HG02852 (cell line): ENCODE measurements around the gene MPZL2.
"Not testable (repeated sequence)": the region's sequence is repeated elsewhere in the genome, so short reads cannot be mapped to it uniquely, and the experiment has no call there.

Experiments used
- ATAC-seq: cut with Tn5 transposase; IDR thresholded peaks from one replicate; pipeline ENCODE4 v1.9.1; 2021; ENCODE audit warnings: mild to moderate bottlenecking, moderate library complexity; ENCODE audit not compliant: unreplicated experiment

MPZL2 gene

DNA sequence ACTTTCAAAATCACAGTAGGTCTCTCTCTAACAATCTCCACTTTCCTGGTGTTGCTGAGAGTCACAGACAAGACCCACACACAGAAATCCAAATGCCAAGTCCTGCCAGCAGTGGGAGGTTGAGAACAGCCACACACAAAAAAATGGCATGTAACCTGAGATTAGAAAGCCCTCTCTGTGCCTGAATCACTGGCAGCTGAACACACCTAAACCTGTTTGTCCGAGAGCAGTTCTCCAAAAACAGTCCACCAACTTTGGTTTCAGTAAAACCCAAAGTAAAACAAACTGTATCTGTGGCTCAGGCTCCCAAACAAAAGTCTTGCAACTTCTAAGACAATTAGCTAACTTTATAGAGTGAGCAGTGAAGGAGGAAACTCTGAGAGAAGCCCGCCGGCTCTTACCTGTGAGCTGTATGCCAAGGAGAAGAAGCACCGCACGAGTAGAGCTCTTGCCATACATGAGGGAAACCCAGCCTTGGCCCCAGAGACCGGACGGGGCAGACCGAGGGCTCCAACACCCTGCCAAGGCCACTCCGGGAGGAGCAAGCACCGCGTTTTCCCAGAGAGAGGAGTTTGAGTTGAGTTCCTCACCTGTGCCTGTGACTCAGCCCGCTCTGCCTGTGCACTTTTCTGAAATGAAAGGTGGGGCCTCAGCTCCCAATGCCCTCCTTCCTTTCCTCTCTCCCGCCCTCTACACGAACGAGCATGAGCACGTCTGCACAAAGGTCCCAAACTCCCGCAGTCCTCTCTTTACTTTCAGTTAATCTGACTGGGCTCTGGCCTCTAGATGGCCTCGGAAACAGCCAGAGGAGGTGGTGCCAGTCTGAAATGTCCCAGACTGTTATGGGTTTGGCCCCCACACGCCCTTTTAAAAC lies at the start of gene MPZL2:
Gene MPZL2 (minus strand): TSS at position 603 of the 874 bp plus-strand sequence. CDS start 144 bp downstream, at position 459.
- no peak for ATAC-seq

DNA sequence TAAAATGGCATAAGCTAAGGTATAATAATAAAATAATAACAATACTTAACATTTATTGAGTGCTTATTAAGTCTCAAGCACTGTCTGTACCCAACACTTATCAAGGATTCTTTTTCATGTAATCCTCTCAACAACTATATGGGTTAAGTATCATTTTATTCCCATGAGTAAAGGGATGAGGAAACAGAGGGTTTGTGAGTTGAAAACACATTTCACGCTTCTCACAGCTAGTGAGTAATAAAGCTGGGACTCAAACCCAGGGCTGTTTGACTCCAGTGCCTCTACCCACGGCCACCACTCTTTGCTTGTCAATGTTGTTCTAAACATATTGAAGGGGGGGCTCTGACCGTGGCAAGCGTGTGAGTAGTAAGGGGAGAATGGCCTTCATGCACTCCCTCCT lies 49.1 kb upstream of the MPZL2 start:
- ATAC-seq, result no peak

DNA sequence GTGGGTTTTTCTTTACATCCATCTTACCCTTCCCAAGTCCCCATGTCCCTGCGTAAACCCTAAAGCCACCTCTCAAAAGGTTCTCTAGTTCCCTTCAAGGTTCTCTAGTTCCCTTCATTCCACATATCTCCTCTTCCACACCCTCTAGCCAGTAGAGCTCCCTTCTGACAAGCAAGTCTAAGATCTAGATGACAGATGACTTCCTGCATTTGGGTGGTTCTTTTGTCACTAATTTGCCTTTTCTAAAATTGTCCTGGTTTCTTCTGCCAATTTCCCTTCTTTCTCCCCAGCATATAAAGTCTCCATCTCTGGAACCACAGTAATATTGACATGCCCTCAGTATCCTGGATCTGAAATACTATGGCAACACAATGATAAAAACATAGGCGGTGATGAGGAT lies 48.2 kb upstream of the MPZL2 start:
- ATAC-seq, result no peak

DNA sequence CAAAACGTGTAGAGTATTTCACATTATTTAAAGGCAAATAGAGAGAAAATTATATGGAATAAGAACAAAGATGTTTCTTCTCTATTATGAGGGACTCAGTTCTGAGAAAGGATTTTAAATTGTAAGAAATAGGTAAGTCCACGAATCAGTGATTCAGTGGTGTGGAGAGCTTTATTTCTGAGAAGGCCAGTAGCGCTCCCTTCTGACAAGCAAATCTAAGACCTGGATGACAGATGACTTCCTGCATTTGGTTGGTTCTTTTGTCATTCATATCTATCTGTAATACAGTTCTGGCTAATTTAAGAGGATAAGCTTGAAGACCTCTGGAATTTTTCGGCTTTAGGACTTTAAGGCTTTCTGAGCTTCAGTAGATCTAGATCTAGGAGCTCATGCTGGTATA lies 47.4 kb upstream of the MPZL2 start:
- no peak for ATAC-seq

DNA sequence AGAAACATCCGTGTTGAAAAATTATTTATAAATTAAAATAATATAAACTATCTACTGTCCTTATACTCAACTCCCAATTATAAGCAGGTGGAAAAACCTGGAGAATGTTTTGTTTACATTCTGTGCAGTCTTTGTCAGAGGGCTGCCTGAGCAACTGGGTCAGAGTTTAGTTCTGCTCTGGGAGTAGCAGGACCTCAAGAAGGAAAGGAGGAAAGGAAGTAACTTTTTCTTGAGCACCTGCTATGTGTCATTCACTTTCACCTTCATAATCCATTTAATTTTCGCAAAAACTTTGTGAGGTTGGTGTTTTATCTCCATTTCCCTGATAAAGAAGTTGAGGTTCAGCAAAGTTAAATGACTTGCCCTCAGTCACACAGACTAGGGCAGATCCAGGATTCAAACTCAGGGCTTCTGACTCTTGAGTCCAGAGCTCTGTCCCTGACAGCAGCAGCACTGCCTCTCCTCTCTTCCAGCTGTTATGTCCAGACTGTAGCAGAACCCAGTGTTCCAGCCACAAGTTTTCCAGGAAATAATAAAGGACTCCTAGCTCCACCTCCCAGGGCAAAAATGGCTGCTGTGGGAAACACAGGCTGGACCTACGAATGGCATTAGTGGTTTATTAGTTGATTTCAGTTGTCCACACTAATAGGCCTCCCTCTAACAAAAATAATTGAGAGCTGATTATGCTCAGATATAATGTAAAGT lies 46.8 kb upstream of the MPZL2 start:
- ATAC-seq, result no peak

DNA sequence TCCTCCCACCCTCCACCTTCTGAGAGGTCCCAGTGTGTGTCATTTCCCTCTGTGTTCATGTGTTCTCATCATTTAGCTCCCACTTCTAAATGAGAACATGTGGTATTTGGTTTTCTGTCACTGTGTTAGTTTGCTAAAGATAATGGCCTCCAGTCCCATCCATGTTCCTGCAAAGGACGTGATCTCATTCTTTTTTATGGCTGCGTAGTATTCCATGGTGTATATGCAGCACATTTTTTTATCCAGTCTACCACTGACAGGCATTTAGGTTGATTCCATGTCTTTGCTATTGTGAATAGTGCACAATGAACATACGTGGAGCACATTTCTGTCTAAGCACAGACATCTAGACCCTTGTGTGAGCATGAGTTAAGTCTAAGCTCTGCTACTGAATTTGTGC lies 46.2 kb upstream of the MPZL2 start:
- no peak for ATAC-seq

DNA sequence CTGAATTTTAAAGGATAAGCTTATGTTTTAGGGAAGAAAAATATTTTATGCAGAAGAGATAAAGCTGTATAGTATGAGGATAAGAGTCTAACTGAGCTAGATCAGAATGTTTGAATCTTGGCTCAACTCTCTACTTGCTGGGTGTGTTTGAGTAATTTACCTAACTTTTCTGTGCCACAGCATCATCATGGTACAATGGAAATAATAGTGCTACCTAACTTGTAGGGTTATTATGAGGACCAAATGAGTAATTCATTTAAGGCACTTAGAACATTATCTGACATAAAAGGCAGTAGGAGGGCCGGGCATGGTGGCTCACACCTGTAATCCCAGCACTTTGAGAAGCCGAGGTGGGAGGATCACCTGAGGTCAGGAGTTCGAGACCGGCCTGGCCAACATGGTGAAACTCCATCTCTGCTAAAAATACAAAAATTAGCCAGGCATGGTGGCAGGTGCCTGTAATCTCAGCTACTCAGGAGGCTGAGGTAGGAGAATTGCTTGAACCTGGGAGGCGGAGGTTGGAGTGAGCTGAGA lies 45.0 kb upstream of the MPZL2 start:
- not testable (repeated sequence) for ATAC-seq

DNA sequence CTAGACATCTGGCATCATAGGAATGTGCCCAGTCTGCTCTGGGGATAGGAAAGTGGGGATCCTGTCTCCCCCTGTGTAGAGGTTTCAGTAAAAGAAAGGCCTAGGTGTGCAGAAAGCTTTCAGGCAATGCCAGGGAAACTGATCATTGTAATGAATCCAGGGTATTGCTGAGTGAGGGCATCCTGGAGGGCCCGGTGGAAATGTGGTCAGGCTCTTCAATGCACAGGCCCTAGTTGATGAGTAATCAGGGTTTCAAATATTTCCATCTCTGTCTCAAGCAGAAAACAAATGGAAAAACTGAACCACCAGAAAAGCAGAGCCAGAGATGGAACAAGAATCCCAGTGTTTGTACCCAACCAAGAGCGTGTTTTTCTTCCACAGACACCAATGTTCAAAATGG lies 42.5 kb upstream of the MPZL2 start:
- no peak for ATAC-seq

DNA sequence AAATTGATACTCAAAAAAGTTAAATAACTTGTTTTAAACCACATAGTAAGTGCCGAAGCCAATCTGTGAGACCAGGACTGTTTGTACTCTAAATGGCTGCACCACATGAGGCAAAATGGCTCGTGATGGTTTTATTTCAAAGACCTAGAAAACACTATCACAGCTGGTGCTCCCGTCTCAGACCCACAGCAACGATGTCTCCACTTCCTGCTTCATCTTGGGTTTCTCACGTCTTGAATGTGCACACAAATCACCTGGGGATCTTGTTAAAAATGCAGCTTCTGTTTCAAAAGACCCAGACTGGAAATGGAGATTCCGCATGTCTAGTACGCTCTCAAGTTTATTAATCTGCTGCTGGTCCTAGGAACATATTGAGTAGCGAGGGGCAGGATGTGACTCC lies 41.6 kb upstream of the MPZL2 start:
- no peak for ATAC-seq

DNA sequence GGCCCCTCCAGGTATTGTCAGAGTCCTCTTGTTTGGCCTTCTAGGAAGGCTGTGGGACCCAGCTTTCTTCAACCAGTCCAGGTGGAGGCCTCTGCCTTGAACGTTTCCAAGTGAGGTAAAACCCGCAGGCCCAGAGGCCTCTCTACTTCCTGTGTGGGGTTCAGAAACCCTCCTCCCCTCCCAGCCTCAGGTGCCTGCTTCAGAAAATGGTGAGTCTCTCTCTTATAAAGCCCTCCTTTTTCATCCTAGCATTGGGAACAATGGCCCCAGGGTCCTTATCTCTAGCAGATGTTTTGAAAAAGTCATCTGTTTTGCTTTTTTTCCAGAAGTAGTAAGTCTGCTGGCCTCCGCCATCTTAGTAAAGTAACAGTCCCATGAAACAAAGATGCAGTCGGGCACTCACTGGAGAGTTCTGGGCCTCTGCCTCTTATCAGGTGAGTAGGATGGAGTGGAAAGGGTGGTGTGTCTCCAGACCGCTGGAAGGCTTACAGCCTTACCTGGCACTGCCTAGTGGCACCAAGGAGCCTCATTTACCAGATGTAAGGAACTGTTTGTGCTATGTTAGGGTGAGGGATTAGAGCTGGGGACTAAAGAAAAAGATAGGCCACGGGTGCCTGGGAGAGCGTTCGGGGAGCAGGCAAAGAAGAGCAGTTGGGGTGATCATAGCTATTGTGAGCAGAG lies 40.6 kb upstream of the MPZL2 start, which contains the start of gene CD3E:
Gene CD3E (plus strand): TSS at position 163 of the 681 bp plus-strand sequence. CDS start 223 bp downstream, at position 386.
- ATAC-seq, result no peak

DNA sequence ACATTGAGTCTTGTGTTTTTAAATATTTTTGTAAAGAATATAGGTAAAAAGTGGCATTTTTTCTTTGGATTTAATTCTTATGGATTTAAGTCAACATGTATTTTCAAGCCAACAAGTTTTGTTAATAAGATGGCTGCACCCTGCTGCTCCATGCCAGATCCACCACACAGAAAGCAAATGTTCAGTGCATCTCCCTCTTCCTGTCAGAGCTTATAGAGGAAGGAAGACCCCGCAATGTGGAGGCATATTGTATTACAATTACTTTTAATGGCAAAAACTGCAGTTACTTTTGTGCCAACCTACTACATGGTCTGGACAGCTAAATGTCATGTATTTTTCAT lies 40.1 kb upstream of the MPZL2 start:
- no peak for ATAC-seq

DNA sequence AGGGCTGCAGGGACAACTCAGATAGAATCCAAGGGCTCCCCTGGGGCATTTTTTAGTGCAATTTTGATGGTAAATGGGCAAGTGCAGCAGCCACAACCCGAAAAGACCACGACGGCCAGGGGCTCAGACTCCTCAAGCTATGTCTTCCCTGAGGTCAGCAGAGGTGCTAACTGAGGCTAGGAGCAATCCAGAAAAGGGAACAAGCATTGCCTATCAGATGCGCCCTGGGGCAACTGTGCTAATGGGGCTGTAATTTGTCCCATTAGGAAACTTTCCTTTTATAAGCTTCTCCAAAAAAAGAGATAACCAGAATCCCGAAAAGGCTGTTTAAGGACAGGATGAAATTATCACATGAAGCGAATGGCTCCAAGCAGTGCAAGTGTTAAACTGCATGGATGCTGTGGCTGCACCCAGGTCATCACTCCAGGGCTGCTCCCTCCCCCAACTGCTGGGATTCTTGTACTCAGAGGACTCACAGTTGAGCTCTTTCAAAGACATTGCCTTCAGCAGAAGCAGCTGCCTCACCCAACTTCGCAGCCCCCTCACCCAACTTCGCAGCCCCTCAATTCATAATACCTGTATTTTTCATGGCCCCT lies 37.6 kb upstream of the MPZL2 start:
- ATAC-seq, result no peak

DNA sequence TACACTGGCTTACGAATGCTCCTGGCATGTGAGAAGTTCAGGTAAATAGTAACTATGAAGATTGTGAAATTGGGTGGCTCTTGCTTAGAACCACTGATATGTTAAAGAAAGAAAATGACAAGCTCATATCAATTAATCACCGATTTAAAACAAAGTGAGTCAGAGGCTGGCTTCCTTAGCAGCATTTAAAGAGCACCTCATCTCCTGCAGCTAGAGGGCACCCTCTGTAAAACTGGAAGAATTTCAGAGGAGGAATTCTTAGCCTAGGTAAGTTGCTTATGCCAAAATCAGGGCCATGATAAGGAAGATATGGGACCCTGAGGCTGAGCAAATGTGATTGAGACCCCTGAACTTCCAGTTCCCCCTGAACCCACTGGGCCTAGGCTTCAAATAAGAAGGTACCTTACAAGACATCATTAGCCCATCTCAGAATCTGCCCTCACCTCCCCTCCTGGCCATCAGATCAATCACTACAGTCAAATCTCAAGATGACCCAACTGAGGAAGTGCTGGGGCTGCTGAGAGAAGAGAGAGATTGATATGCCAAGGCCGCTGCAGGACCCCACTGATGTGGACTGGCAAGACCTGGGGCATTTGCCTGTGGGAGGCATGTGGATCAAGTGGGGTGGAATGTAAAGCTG lies 31.8 kb upstream of the MPZL2 start:
- ATAC-seq, result no peak

DNA sequence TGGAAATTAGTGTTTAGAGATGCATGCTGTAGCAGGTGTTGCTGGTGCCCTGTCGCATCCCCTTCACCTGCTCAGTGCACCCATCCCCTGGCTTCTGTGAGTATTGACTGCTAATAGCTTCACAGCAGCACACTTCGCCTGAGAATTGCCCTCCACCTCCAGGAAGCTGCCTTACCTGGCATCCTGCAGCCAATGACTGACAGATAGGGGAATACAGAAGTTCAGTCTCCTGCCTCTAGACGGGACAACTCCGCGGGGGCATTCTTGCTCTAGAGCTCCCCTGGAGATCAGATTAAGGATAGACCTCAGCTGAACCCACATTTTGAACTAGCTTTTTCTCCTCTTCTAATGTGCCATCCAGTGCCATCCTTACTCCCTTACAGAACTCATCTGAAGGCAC lies 31.1 kb upstream of the MPZL2 start:
- no peak for ATAC-seq

DNA sequence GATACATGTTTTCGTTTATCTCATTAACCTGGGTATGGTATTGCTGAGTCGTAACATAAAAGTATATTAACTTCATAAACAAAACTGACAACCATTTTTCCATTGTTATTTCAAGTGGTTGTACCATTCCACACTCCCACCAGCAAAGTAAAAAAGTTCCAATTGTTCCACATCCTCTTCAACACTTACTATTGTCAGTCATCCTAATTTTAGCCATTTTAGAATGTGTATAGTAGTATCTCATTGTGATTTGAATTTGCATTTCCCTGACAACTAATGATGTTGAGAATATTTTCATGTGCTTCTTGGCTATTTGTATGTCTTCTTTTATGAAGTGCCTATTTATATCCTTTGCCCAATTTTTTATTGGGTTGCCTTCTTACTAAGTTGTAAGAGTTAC lies 30.0 kb upstream of the MPZL2 start:
- no peak for ATAC-seq

DNA sequence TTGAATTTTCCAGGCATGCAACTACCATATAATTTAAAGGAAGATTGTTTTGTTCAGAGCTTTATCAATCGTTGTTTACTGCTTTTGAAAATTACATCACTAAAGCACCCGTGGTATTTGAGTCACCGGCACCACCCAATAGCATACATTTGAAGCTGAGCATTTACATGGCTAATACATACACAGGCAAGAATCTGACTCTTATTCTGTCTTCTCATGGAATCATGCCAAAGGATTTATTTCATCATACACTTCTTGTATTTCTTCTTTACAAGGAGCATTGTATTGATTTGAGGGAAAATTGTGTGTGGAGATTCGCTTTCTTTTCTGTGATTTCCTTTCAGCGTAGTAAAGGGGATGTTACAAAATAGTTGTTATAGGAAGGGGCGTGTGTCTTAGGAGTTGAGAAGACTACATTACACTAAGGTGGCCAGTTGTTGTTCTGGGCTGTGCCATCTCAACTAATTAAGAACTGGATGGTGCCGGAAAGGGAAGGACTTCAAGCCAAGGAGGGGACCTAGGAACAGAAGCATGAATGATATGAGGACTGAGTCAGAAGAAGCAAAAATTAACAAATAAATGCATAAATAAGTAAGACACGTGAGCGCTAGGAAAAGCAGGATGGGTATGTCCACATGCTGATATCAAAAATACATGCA lies 27.5 kb upstream of the MPZL2 start:
- no peak for ATAC-seq

DNA sequence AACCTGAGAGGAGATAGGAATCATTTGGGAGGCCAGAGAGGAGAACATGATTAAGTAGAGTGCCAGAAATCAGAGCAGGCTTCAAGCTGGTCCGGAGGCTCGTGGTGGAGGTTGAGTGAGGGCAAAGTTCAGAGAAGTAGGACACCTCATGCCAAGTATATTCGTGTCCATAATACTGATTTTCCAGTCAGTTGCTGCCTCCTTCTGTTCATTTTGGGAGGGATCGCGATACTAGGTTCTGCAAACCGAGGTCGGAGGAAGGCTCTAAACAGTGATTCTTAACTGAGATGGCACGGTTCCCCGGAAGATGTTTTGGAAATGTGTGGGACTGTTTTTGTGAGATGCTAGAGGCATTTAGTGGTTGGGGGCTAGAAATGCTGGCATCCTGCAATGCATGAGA lies 26.8 kb upstream of the MPZL2 start:
- ATAC-seq, result no peak

DNA sequence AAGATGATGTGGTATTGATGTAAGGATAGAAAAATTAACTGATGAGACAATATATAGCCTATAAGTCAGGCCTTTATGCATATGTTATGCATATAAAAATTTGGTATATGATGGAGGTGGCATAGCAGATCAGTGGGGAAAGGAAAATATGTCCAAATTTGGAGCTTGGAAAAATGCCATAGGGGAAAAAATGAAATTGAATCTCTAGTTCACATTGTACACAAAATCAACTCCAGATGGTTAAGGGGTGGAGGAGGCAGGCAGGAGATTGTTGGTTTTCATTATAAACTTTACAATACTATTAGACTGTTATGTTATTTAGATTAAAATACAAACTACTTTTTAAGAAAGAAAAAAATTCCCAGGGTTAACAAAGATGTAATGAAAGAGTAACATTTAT lies 25.3 kb upstream of the MPZL2 start:
- no peak for ATAC-seq

DNA sequence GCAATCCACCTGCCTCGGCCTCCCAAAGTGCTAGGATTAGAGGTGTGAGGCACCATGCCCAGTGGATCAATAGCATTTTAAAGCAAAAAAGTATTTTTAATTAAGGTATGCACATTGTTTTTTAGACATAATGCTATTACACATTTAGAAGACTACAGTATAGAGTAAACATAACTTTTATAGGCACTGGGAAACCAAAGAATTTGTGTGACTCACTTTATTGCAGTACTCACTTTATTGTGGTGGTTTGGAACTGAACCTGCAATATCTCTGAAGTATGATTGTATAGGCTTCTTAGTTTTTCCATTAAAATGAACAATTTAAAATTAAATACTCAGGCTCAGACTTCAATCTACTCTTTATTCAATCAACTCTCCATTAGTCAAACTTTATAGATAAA lies 22.9 kb upstream of the MPZL2 start:
- ATAC-seq, result no peak

DNA sequence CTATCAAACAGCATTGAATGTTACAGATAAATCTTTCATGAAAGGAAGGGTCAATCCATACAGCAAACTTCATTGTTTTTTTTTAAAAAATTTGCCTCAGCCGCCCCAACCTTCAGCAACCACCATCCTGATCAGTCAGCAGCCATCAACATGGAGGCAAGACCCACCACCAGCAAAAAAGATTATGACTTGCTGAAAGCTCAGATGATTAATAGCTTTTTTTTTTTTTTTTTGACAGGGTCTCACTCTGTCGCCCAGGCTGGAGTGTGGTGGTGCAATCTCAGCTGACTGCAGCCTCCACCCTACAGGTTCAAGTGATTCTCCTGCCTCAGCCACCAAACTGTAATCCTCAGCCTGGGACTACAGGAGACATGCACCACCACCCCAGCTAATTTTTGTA lies 22.4 kb upstream of the MPZL2 start:
- no peak for ATAC-seq
